ENCODE results near the gene GUCD1. TPM values are rescaled to one million over a fixed set of nuclear protein-coding genes. Genes with fewer than 3 reads are reported as not detected.

Gene GUCD1
- total and polyA plus RNA-seq, 2 of the 13 experiments (the other 11 are each of a cell fraction or from before 2014, with no cell fraction given), result 128 to 245 TPM

DNA sequence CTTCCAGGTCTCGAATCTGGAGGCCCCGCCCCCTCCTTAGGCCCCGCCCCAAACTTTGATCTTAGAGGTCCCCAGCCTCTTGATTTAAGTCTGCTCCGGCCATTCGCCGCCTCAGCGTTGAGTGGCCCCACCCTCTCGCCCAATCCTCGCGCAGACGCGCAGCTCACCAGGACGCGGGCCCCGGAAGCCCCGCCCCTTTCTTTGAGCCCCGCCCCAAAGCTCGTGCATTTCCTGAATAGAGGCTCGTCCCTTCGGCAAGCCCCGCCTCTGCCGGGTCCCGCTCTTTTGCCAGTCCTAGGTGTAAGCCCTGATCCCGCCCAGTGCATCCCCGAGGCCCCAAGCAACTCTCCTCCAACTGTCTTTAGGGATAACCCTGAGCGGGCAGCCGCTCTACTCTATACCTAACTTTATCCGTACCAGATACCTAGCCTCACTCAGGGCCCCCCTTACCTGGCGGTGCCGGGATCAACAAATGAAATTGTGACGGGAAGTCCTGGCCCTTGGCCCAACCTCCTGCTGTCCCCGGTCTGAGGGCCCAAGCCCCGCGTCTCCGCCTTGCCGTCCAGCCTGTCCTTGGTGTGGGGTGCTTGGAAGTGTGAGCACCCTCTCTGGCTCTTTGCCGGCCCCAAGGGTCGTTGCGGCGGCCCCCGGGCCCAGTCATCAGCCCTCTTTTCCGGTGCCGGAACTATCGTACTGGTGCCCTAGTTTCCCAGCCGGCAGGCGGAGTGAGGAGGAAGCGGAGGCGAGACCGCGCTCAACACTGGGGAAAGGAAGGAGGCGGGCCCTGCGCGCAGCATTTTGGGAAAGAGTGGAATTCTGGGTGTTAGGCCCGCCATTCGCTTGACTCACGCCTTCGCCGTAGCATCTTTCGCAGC, 464 bp upstream of the GUCD1 start, which contains the start of gene SNRPD3 (continued):
- no peak for TF ChIP-seq ZNF260 (CRISPR knock-in tag; IDR thresholded peaks at IDR 0.05; ENCODE audit: borderline replicate concordance, low read depth)
- TF ChIP-seq ZNF30 (CRISPR knock-in tag; IDR thresholded peaks at IDR 0.05), result no peak
- TF ChIP-seq, protein P1, sequence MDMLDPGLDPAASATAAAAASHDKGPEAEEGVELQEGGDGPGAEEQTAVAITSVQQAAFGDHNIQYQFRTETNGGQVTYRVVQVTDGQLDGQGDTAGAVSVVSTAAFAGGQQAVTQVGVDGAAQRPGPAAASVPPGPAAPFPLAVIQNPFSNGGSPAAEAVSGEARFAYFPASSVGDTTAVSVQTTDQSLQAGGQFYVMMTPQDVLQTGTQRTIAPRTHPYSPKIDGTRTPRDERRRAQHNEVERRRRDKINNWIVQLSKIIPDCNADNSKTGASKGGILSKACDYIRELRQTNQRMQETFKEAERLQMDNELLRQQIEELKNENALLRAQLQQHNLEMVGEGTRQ (IDR thresholded peaks at IDR 0.05; ENCODE audit: low read depth, low read length), result no peak
- TF ChIP-seq, protein P1 (CRISPR knock-in tag; IDR thresholded peaks at IDR 0.05; ENCODE audit: borderline replicate concordance), result 0 out of 2 replicates have a peak, but pooled peaks have one; percentile 22
- 0 out of 2 replicates have a peak, but pooled peaks have one; percentile 42 for TF ChIP-seq AHR (CRISPR knock-in tag; IDR thresholded peaks at IDR 0.05)
- peak; percentile 75 for TF ChIP-seq SRF (IDR thresholded peaks at IDR 0.05; ENCODE audit: low read depth, low read length)
- TF ChIP-seq, protein P2, sequence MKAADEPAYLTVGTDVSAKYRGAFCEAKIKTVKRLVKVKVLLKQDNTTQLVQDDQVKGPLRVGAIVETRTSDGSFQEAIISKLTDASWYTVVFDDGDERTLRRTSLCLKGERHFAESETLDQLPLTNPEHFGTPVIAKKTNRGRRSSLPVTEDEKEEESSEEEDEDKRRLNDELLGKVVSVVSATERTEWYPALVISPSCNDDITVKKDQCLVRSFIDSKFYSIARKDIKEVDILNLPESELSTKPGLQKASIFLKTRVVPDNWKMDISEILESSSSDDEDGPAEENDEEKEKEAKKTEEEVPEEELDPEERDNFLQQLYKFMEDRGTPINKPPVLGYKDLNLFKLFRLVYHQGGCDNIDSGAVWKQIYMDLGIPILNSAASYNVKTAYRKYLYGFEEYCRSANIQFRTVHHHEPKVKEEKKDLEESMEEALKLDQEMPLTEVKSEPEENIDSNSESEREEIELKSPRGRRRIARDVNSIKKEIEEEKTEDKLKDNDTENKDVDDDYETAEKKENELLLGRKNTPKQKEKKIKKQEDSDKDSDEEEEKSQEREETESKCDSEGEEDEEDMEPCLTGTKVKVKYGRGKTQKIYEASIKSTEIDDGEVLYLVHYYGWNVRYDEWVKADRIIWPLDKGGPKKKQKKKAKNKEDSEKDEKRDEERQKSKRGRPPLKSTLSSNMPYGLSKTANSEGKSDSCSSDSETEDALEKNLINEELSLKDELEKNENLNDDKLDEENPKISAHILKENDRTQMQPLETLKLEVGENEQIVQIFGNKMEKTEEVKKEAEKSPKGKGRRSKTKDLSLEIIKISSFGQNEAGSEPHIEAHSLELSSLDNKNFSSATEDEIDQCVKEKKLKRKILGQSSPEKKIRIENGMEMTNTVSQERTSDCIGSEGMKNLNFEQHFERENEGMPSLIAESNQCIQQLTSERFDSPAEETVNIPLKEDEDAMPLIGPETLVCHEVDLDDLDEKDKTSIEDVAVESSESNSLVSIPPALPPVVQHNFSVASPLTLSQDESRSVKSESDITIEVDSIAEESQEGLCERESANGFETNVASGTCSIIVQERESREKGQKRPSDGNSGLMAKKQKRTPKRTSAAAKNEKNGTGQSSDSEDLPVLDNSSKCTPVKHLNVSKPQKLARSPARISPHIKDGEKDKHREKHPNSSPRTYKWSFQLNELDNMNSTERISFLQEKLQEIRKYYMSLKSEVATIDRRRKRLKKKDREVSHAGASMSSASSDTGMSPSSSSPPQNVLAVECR (CRISPR knock-in tag; IDR thresholded peaks at IDR 0.05; ENCODE audit: borderline replicate concordance), result peak; percentile 94
- no peak for TF ChIP-seq NR1H2 (CRISPR knock-in tag; IDR thresholded peaks at IDR 0.05; ENCODE audit: borderline replicate concordance, low read depth)
- TF ChIP-seq ZIK1 (CRISPR knock-in tag; IDR thresholded peaks at IDR 0.05; ENCODE audit: borderline replicate concordance, low read depth), result peak; percentile 88; the same call in 1 of the 2 replicates
- TF ChIP-seq, protein P3, sequence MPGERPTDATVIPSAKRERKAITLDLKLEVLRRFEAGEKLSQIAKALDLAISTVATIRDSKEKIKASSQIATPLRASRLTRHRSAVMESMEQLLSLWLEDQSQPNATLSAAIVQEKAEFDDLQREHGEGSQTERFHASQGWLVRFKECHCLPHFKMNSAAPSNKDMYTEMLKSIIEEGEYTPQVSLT (CRISPR knock-in tag; IDR thresholded peaks at IDR 0.05; ENCODE audit: borderline replicate concordance, low read depth), result peak; percentile 58; the same call in 1 of the 2 replicates
- no peak for TF ChIP-seq HNRNPK (IDR thresholded peaks at IDR 0.05; ENCODE audit: low read depth, low read length, poor library complexity, severe bottlenecking)
- TF ChIP-seq, protein P4, sequence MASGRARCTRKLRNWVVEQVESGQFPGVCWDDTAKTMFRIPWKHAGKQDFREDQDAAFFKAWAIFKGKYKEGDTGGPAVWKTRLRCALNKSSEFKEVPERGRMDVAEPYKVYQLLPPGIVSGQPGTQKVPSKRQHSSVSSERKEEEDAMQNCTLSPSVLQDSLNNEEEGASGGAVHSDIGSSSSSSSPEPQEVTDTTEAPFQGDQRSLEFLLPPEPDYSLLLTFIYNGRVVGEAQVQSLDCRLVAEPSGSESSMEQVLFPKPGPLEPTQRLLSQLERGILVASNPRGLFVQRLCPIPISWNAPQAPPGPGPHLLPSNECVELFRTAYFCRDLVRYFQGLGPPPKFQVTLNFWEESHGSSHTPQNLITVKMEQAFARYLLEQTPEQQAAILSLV (CRISPR knock-in tag; IDR thresholded peaks at IDR 0.05; ENCODE audit: borderline replicate concordance), result peak; percentile 97
- peak; percentile 90; the same call in 1 of the 2 replicates for TF ChIP-seq ZNF615 (CRISPR knock-in tag; IDR thresholded peaks at IDR 0.05; ENCODE audit: borderline replicate concordance)
- peak; percentile 89; the same call in 1 of the 2 replicates for TF ChIP-seq GLI4 (CRISPR knock-in tag; IDR thresholded peaks at IDR 0.05; ENCODE audit: borderline replicate concordance)
- TF ChIP-seq JDP2 (CRISPR knock-in tag; IDR thresholded peaks at IDR 0.05; ENCODE audit: borderline replicate concordance), result no peak
- peak; percentile 95 for TF ChIP-seq KMT2B (CRISPR knock-in tag; IDR thresholded peaks at IDR 0.05)
- no peak for TF ChIP-seq ZNF850 (CRISPR knock-in tag; conservative IDR thresholded peaks at IDR 0.05)
- peak; percentile 90 for TF ChIP-seq MYC (CRISPR knock-in tag; IDR thresholded peaks at IDR 0.05; ENCODE audit: borderline replicate concordance)
- peak; percentile 66; the same call in 1 of the 2 replicates for TF ChIP-seq FOXJ3 (CRISPR knock-in tag; IDR thresholded peaks at IDR 0.05; ENCODE audit: borderline replicate concordance)
- peak; percentile 90; the same call in 1 of the 2 replicates for TF ChIP-seq HOXA3 (CRISPR knock-in tag; IDR thresholded peaks at IDR 0.05)
